ENCODE data around the gene CD180.

- TF ChIP-seq CTCF (IDR thresholded peaks at IDR 0.05; ENCODE audit: low read depth, low read length, poor library complexity, severe bottlenecking): no peak
- no peak for TF ChIP-seq EZH2phosphoT487 (IDR thresholded peaks at IDR 0.05; ENCODE audit: borderline replicate concordance, low read length)
Measured at GRCh38 chr5:67243349-67243748, 46.8 kb upstream of the CD180 start.

Data from DOHH2 (cell line).